ENCODE data around the gene ZNF226. TPM values are rescaled to one million over a fixed set of nuclear protein-coding genes. Genes with fewer than 3 reads are reported as not detected.
"Not testable (repeated sequence)": the region's sequence is repeated elsewhere in the genome, so short reads cannot be mapped to it uniquely, and the experiment has no call there.

Gene ZNF226
- total RNA-seq, result 13.3 TPM

DNA sequence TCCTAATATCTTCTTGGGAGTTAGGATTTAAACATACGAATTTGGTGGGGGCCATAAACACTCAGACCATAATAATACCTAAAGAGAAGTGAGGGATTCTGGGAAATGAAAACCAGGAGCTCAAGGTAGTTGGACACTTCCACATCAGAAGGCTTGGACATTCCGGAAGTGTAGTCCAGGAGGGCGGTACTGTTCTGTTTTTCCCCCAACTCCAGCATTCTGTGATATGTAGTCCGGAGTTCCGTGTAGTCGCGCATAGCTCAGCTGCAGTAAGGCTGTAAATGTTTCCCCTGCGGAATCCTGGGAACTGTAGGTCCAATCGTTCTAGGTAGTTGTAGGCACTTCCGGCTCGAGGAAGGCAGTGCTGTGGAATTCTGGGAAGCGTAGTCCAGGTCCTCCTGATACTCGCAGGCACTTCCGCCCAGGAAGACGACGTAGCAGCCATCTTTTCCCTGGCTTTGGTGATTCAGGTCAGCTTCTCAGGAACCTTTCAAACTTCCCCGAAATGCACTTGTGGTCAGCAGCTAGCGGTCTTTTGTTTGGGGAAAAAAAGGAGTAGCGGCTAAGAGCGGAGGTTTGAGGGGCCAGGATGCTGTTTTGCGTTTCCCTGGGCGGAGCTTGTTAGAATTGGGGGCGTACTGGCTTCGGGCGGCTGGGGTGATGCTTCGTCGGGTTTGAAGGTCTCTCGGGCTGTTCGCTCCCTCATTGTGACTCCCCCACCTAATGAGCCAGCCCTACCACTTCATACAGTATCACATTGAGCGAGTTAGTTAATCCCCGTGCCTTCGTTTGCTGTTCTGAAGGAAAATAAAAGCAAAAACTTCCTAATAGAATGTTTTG lies at the start of gene ZNF226:
Gene ZNF226, plus strand, starts transcription at position 428 of the 840 bp plus-strand sequence. CDS start 4,981 bp downstream, outside the sequence.
- DNase-seq, result peak; percentile 99

DNA sequence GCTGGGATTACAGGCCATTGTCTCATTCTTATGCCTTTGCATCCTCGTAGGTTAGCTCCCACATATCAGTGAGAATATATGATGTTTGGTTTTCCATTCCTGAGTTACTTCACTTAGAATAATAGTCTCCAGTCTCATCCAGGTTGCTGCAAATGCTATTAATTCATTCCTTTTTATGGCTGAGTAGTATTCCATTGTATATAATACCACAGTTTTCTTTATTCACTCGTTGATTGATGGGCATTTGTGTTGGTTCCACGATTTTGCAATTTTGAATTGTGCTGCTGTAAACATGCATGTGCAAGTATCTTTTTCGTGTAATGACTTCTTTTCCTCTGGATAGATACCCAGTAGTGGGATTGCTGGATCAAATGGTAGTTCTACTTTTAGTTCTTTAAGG lies 43.7 kb upstream of the ZNF226 start:
- not testable (repeated sequence) for DNase-seq

DNA sequence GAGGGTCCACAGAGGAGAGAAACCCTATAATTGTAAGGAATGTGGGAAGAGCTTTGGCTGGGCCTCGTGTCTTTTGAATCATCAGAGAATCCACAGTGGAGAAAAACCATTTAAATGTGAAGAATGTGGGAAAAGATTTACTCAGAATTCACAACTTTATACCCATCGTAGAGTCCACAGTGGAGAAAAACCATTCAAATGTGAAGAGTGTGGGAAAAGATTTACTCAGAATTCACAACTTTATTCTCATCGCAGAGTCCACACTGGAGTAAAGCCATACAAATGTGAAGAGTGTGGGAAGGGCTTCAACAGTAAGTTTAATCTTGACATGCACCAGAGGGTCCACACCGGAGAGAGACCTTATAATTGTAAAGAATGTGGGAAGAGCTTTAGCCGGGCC lies 32.9 kb upstream of the ZNF226 start:
- DNase-seq, result no peak

DNA sequence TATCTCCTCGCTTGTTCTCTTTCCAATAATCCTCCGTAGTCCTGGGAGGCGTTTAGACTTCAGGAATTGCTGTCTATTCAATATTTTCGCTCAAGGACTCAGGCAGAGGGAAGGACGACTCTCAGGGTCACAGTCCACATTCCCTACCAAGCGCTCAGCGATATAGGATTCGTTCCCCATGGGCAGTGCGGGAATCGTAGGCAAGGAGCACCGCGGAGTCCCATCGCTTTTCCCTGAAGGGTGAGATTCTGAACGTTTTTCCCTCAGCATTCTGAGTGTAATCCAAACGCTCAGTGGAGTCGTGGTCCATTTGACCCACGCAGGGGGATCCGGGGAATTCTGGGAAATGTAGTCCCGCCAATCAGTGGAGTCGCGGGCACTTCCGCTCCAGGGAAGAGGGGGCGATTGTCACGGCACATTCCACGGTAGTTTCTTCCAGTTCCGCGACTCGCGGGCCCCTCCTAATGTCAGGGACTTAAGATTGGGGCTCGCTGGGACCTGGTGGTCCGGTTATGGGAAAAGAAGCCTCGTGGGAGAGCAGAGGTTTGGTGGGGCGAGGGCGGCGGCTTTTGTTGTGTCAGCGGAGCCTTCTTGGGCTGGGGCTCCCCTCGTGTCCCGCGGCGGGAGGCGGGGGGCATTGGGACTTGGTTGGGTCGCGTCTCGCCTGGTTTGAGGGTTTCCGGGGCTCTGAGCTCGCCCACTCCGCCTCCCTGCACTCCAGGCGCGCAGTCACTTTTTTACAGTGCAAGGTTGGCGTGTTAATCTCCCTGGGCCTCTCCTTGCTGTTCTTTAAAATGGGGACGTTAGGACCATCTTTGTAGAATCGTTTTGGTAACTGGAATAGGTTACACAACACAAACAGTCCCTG lies 23.5 kb upstream of the ZNF226 start, which contains the start of gene ZNF234:
Gene ZNF234, plus strand, starts transcription at position 364 of the 868 bp plus-strand sequence. CDS start 3,079 bp downstream, outside the sequence.
- DNase-seq, result peak; percentile 95

DNA sequence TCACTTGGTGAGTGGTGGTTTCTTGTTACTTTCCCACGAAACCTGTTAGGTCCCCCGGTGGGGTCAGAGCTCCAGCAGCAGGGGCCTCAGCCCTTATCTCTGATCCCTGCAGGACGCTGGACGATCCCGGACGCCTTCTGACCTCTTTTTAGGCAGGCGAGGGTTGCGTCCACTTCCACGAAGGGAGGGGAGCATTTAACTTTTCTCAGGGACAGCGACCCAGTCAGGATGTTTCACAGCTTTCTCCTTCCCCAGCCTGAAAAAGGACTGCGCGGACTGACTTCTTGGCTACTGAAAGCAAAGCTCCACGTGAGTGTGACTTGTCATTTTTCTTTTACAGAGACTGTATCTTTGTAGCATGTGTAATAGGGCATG lies 22.9 kb upstream of the ZNF226 start:
- no peak for DNase-seq

DNA sequence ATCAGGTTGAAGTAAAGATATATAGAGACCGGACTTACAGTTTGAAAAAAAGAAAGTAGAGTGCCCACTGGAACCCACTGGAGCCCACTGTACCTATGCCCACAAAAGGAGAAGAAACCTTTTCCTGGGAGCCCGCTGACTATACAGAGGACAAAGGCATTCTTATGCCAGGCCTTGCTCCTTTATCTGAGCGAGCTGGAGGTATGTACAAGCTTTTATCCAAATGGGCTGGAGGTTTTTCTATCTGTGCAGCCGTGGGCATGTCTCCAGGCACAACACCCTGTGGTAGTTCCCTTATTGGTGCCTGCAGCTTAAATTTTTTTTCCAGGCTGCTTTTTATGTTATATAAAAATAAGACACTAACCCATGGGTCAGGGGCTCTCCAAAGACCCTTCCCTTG lies 15.1 kb upstream of the ZNF226 start:
- DNase-seq, result no peak

DNA sequence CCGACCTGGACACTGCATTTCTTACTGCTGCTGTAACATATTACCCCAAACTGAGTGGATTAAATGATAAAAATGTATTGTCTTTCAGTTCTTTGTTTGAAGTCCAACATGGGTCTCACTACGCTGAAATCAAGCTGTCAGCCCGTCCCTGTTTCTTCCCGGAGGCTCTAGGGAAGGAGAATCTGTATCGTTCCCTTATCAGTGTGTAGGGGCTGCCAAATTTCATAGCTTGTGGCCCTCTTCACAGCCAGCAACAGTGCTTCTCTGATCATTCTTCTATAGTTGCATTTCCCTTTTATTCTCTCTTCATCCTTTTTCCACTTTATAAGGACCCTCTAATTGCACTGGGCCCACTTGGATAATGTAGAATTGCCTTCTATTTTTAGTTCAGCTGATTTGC lies 13.4 kb upstream of the ZNF226 start:
- no peak for DNase-seq

DNA sequence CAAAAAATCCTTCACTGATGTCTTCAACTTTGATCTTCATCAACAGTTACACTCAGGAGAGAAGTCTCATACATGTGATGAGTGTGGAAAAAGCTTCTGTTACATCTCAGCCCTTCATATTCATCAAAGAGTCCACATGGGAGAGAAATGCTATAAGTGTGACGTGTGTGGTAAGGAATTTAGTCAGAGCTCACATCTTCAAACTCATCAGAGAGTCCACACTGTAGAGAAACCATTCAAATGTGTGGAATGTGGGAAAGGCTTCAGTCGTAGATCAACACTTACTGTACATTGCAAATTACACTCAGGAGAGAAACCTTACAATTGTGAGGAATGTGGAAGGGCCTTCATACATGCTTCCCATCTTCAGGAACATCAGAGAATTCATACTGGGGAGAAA lies 8.4 kb upstream of the ZNF226 start:
- DNase-seq, result no peak

DNA sequence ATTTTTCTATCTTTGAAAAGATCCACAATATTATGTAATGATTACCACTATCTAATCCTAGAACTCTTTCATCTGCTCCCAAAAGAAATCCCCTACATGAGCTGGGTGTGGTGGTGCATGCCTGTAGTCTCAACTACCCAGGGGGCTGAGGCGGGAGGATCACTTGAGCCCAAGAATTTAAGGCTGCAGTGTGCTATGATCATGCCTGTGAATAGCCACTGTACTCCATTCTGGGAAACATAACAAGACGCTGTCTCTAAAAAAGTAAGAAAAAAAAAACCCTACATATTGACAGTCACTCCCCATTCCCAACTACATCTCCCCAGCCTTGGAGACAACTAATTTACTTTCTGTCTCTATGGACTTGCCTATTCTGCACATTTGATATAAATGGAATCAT lies 1.1 kb upstream of the ZNF226 start:
- DNase-seq, result no peak

DNA sequence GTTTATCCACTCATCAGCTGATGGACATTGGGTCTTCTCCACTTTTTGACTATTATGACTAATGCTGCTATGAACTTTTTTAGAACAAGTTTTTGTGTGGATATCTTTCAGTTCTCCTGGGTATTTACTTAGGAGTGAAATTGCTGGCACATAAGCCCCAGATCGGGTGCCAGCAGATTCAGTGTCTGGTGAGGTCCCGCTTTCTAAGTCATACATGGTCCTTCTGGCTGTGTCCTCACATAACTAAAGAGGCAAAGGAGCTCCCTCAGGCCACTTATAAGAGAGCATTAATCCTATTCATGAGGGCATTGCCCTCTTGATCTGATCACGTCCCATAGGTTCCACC lies 600 bp upstream of the ZNF226 start:
- DNase-seq, result no peak

DNA sequence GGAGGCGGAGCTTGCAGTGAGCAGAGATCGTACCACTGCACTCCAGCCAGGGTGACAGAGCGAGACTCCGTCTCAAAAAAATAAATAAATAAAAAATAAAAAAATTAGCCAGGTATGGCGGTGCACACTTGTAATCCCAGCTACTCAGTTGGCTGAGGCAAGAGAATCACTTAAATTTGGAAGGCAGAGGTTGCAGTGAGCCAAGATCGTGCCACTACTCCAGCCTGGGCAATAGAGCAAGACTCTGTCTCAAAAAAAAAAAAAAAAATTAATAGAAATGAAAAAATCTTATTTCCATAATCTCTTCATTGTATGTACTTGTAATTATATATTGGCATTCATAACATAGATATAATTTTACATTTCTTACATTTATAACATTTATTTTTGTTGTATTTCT lies 5.8 kb downstream of the ZNF226 start:
- DNase-seq, result not testable (repeated sequence)

DNA sequence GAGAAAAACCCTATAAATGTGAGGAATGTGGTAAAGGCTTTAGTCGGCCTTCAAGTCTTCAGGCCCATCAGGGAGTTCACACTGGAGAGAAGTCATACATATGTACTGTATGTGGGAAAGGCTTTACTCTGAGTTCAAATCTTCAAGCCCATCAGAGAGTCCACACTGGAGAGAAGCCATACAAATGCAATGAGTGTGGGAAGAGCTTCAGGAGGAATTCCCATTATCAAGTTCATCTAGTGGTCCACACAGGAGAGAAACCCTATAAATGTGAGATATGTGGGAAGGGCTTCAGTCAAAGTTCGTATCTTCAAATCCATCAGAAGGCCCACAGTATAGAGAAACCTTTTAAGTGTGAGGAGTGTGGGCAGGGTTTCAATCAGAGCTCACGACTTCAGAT lies 11.7 kb downstream of the ZNF226 start:
- no peak for DNase-seq

DNA sequence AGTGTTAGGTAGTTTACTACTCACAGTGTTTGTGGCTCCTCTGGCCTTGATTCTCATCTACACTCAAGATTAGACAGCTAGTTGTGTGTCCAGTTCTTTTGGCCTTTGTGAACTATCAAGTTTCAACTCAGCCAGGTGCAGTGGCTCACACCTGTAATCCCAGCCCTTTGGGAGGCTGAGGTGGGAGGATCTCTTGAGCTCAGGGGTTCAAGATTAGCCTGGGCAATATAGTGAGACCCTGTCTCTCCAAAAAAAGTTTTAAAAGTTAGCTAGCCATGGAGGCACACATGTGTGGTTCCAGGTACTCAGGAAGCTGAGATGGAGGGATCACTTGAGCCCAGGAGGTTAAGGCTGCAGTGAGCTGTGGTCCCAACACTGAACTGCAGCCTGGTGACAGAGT lies 16.1 kb downstream of the ZNF226 start:
- no peak for DNase-seq

DNA sequence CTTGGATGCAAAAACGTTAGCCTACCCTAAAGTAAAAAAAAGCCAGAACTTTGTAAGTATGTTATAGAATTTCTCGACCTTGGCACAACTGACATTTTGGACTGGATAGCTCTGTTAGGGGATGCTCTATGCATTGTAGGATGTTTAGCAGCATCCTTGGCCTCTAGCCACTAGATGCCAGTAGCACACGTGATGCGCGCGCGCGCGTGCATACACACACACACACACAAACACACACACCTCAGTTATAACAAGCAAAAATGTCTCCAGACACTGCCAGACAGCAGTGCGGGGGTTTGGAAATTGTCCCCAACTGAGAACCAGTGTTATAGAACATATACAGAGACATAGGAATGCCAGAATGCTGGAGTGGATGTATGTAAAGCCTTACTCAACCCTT lies 17.2 kb downstream of the ZNF226 start:
- no peak for DNase-seq

DNA sequence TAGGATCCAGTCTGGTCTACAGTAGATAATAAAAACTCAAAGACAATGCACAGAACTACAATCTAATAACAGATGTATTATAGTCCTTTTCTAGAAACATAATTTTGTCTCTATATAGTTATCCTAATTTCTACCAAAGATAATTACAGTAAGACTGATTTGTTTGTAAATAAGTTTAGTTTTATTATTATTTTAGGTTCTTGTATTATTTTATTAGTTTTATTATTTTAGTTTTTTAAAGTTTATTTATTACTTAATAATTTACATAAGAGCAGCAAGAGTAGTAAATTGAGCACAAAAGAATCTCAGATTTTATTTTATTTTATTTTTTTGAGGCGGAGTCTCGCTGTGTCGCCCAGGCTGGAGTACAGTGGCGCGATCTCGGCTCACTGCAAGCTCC lies 25.1 kb downstream of the ZNF226 start:
- DNase-seq, result no peak

DNA sequence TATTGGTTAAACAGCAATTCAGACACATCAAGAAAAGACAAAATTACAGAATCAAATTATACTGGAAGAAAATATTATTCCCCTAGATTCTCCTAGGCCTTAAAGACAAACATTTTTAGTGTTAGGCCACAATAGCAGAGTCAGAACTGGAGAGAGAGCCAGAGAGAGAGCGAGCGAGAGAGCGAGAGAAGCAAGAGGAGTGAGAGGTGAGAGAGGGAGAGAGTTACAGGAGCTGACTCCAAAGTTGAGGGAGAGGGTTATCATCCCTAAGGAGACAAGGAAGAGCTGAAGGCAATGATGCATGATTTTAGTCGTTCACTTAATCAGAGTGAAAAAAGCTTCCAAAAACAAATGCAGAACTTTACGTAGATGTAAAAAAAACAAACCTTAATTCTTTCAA lies 27.2 kb downstream of the ZNF226 start:
- DNase-seq, result no peak

DNA sequence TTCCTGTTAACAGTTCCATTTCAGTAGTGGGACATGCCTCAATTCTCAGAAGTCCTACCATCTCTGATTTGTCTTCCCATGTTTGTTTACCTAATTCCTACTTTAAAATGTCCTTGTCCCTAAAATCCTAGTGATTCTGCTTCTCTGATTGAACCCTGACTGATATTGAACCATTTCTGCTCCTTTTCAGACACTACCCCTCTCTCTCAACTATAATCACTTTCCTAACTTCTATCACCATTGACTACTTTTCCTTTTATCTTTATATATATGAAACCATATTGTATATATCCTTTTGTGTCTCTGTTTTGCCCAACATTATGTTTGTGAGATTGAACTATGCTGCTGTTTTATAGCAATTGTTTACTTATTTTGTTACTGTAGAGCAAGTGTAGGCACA lies 31.9 kb downstream of the ZNF226 start:
- DNase-seq, result no peak

DNA sequence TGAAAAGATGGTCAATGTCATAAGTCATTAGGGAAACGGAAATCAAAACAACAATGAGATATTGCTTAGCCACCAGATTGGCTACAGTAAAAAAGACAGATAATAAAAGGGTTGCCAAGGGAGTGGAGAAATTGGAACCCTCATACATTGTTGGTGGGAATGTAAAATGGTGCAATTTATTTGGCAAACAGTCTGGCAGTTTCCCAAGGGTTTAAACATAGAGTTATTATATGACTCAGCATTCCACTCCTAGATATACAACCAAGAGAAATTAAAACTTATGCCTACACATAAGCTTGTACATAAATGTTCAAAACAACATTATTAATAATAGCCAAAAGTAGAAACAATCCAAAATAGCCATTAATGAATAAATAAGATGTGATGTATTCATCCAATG lies 37.6 kb downstream of the ZNF226 start:
- DNase-seq, result no peak

DNA sequence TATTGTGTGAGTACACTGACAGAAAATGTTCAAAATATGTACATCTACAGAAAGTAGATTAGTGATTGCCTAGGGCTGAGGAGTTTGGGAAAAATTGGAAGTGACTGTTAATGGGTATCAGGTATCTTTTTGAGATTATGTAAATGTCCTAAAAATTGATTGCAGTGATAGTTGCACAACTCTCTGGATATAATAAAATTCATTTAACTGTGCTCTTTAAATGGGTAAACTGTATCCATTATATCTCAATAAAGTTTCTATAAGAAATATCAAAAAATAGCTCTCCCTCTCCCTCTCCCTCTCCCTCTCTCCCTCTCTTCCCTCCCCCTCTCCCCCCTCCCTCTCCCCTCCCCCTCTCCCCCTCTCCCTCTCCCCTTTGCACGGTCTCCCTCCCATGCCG lies 38.1 kb downstream of the ZNF226 start:
- no peak for DNase-seq

DNA sequence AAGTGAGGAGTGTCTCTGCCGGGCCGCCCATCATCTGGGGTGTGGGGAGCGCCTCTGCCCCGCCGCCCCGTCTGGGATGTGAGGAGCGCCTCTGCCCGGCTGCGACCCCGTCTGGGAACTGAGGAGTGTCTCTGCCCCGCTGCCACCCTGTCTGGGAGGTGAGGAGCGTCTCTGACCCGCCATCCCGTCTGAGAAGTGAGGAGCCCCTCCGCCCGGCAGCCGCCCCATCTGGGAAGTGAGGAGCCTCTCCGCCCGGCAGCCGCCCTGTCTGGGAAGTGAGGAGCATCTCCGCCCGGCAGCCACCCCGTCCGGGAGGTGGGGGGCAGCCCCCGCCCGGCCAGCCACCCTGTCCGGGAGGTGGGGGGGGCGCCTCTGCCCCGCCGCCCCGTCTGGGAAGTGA lies 39.0 kb downstream of the ZNF226 start:
- DNase-seq, result not testable (repeated sequence)

DNA sequence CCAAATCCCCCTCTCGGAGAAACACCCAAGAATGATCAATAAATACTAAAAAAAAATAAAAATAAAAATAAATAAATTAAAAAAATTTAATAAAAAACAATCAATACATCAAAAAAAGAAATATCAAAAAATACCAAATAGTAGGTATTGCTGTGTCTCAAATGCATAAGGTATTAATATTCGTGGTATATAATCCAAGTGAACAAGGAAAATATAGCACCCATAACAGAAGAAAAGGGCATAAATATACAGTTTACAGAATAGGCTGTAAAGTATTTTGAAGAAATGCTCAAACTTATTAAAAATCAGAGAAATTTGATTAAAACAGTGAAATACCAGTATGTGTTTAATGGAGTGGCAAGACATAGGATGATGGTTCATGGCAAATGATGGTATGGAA lies 39.9 kb downstream of the ZNF226 start:
- no peak for DNase-seq

DNA sequence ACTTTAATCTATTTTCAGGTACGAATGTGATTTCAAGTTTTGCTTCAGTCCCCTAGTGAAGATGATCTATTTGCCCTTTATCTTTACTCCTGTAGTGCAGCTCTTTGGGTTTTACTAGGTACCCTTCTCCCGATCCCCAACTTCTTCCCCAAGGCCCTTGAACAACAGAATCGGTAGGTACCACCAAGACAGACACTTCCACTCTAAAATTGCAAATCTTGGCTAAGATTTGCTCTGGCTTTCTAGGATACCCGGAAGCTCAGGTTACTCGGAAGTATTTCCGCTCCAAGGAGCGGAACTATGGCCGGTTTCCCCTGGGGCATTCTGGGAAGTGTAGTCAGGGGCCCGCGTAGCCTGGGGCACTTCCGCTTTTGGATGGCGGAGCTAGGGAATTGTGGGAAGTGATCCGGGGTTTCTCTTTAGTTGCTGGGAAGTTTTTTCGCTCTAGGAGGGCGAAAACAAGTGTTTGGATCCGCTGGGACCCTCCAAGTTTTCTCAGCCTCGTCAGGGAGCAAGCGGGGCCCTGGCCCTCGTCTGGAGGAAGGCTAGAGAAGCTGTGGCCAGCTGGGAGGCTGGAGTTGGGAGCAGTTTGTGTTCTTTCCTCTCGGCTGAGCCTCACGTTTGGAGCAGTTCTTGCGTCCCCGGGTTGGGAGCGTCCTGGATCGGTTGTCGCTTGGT lies 42.4 kb downstream of the ZNF226 start:
- DNase-seq, result peak; percentile 98
